ENCODE measurements around the gene CSTPP1.

The CSTPP1 gene

DNA sequence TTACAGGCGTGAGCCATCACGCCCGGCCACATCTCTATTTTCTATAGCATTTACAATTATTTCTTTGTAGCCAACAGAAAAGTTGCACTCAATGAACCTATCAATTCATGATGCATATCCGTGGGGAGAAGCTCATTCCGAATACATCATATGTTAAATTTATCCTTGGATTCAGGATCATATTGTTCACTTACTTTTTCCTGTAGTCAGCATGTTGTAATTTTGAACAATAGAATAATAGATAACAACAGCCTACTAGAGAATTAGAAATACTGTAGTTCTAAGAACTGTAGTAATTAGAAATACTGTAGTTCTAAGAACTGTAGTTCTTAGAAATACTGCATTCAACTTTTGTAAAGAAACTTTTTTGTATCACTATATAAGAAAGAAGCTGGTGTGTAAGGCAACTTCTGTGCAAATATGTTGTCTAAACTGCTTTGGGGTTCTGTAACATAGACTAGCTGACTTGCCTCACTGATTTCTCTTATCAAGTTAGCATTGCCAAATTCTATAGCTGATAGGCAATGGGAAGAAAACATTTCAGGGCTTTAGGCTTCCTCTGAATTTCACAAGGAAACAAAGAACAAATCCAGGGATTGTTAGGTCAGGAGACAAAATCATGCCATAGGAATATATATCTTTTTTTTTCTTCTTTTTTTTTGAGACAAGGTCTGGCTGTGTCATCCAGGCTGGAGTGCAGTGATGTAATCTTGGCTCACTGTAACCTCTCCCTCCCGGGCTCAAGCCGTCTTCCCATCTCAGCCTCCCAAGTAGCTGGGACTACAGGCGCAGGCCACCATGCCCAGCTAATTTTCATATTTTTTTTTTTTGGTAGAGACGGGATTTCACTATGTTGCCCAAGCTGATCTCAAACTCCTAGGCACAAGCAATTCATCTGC is 91.9 kb downstream of the CSTPP1 start:
- FAIRE-seq (no peak), DNase-seq (ENCODE audit: insufficient read length, low spot score) (no peak)

GRCh38 chr11:47033439-47033838 is 96.9 kb downstream of the CSTPP1 start:
- FAIRE-seq (no peak), DNase-seq (ENCODE audit: insufficient read length, low spot score) (no peak)

GRCh38 chr11:47034091-47034490 is 97.5 kb downstream of the CSTPP1 start:
- FAIRE-seq (no peak), DNase-seq (ENCODE audit: insufficient read length, low spot score) (no peak)

DNA sequence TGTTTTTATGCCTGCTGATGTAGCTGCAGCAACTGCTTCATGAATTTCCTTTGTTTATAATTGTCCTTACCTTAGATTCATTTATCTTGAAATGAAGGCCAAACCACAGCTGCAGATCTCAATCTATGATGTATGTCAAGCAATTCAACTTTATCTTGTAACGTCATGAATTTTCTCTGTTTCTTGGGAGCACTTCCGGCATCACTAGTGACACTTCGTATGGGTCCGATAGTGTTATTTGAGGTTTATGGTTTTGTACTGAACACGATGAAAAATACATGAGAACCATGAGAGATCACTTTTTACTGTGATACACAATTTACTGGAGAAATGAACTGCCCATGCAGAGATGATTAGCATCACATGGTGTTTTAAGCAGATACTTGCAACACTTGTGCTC is 98.5 kb downstream of the CSTPP1 start:
- no peak for FAIRE-seq
- no peak for DNase-seq (ENCODE audit: insufficient read length, low spot score)

GRCh38 chr11:47044119-47044518 is 107.6 kb downstream of the CSTPP1 start:
- DNase-seq (ENCODE audit: insufficient read length, low spot score): no peak
- no peak for FAIRE-seq

DNA sequence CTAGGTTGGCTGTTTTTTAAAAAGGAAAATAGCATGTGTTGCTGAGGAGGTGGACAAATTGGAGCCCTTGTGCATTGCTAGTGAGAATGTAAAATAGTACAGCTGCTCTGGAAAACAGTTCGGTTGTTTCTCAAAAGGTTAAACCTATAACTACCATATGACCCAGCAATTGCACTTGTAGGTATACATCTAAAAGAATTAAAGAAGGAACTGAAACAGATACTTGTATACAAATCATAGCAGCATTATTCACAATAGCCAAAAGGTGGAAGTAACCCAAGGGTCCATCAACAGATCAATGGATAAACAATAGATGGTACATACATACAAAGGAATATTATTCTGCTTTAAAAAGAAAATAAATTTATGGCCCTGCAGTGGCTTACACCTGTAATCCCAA is 111.4 kb downstream of the CSTPP1 start:
- DNase-seq (ENCODE audit: insufficient read length, low spot score) (no peak), FAIRE-seq (no peak)

- FAIRE-seq (no peak), DNase-seq (ENCODE audit: insufficient read length, low spot score) (no peak)
These were observed 113.7 kb downstream of the CSTPP1 start for GRCh38 chr11:47050284-47050683.

- no peak for FAIRE-seq
- no peak for DNase-seq (ENCODE audit: insufficient read length, low spot score)
These were observed 114.7 kb downstream of the CSTPP1 start for GRCh38 chr11:47051217-47051616.

DNA sequence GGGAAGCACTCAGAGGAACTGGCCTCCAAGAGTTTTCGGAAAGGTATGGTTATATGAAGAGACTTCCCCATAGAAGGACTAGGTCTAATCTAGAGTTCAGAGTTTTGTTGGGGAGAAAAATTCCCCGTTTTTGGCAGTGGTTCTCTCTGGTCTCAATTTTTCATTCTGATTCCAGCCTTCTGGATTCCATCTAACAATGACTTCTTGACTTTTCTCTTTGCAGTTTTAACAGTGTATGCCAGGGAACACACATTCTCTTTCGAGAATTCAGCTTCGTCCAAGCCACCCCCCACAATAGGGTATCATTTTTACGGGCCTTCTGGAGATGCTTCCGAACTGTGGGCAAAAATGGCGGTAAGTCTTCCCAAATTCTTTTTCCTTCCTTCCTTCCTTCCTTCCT is 115.6 kb downstream of the CSTPP1 start:
- DNase-seq (ENCODE audit: insufficient read length, low spot score) (no peak), FAIRE-seq (no peak)

DNA sequence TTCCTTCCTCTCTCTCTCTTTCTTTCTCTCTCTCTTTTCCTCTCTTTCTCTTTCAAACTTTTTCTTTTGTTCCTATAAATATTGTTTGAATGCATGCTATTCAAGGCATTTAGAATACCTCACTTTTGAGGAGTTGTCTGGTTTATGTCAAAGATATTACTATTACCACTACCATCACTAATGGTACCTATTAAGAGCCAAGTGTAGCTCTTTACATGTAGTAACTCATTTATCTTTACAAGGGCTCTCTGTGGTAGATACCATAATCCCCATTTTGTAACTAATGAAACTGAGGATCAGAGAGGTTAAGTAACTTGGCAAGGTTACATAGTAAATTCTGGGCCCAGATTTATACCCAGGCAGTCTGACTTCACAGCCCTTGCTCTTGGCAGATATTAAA is 116.0 kb downstream of the CSTPP1 start:
- DNase-seq (ENCODE audit: insufficient read length, low spot score) (no peak), FAIRE-seq (no peak)

GRCh38 chr11:47055534-47055933 is 119.0 kb downstream of the CSTPP1 start:
- no peak for DNase-seq (ENCODE audit: insufficient read length, low spot score)
- FAIRE-seq: no peak

DNA sequence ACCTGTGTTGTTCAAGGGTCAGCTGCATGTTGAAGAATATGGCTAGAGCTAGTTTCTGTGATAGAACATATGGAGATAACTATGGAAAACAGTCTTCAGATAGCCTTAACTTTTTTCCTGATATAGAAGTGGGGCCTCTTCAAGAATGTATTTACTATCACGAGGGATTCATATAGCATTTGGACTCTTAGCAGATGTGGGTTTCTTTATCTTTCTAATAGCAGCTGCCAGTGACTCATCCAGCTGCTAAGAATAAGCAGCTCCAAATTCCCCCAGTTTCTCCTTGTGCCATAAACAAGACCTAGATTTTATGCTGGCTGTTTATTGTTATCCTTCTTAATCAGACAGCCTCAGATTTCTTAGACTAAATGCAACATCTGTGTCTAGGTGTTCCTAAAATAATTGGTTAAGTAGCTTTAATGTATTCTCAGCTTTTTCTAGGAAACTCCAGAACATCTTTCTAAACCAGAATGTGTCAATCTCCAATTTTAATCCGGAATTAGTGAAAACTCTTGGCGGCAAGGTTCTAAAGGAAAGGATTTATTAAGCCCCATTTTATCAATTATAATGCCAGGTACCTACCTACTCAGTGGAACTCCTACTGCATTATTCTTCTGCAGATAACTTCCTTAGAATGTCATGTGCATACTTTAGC is 119.8 kb downstream of the CSTPP1 start:
- FAIRE-seq: no peak
- DNase-seq (ENCODE audit: insufficient read length, low spot score): no peak

GRCh38 chr11:47057365-47057764 is 120.8 kb downstream of the CSTPP1 start:
- no peak for FAIRE-seq
- DNase-seq (ENCODE audit: insufficient read length, low spot score): no peak

DNA sequence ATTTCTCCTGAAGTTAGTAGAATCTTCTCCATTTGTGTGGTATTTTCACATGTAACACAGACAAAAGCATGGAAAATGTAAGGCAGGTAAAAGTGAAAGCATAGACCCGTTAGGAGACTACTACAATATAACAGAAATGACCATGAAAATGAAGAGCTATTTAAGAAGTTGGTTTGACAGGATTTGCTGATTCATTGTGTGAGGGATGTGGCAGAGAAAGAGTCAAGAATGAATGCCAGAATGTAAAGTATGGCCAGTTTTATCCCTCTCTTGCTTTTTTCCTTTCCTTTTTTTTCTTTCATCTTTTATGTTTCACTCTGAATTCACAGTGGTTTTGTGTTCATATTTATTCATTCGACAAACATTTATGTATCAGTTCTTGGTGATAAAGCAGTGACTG is 124.2 kb downstream of the CSTPP1 start:
- DNase-seq (ENCODE audit: insufficient read length, low spot score) (no peak), FAIRE-seq (no peak)

DNA sequence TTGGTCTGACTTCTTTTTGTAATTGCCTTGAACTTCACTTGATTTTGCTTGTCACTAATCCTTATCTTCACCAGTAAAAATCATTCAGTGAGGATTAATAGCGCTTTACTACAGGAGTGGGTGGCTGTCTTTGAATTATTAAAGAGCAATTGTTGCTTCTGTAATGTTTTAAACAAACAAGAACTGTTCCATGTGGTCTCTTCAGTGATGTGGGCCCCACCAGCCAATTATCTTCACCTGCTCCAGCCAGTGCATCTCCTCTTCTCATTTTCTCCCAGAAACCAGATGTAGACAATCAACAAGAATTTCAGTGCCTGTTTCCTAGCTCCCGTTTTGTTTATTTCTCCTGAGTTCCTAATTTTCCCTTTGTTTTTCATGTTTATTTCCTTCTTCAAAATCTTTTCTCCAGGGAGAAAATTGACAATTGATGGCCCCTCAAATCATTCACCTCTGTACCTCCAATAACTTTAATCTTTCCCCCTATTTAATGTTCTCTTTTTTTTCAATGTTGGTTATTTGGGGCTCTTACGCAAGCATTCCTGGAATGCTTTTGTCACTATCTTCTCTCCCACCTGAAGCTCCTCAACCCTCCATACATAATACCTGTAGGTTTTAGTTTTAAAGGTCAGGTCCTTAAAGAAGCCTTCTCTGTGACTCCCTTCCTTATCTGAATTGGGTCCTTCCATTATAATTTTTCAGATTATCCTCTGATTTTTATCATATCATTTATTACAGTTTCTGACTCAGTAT is 125.0 kb downstream of the CSTPP1 start:
- no peak for FAIRE-seq
- DNase-seq (ENCODE audit: insufficient read length, low spot score): no peak

- no peak for FAIRE-seq
These were observed 126.2 kb downstream of the CSTPP1 start for GRCh38 chr11:47062736-47063135.

DNA sequence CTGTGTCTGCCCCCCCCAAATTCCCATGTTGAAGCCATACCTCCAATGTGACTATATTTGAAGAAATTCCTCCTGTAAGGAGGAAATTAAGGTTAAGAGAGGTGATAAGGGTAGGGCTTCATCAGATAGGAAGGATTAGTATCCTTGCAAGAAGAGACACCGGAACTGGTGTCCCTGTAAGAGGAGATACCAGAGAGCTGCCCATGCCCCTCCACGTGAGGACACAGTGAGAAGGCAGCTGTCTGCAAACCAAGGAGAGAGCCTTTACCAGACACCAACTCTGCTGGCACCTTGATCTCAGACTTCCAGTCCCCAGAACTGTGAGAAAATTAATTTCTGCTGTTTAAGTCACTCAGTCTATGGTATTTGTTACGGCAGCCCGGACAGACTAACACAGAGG is 130.8 kb downstream of the CSTPP1 start:
- FAIRE-seq (no peak), DNase-seq (ENCODE audit: insufficient read length, low spot score) (no peak)

More at GRCh38 chr11:47062736-47063135, 126.2 kb downstream of the CSTPP1 start:
- no peak for DNase-seq (ENCODE audit: insufficient read length, low spot score)

- FAIRE-seq: no peak
These were observed 134.2 kb downstream of the CSTPP1 start for GRCh38 chr11:47070769-47071168.

GRCh38 chr11:47071341-47071740 is 134.8 kb downstream of the CSTPP1 start:
- no peak for FAIRE-seq
- no peak for DNase-seq (ENCODE audit: insufficient read length, low spot score)

More at GRCh38 chr11:47070769-47071168, 134.2 kb downstream of the CSTPP1 start:
- DNase-seq (ENCODE audit: insufficient read length, low spot score): no peak

GRCh38 chr11:47071791-47072261 is 135.3 kb downstream of the CSTPP1 start:
- no peak for FAIRE-seq
- DNase-seq (ENCODE audit: insufficient read length, low spot score): no peak
